ENCODE results near the gene ITPR2.
"Not testable (repeated sequence)": the region's sequence is repeated elsewhere in the genome, so short reads cannot be mapped to it uniquely, and the experiment has no call there.

The ITPR2 gene

DNA sequence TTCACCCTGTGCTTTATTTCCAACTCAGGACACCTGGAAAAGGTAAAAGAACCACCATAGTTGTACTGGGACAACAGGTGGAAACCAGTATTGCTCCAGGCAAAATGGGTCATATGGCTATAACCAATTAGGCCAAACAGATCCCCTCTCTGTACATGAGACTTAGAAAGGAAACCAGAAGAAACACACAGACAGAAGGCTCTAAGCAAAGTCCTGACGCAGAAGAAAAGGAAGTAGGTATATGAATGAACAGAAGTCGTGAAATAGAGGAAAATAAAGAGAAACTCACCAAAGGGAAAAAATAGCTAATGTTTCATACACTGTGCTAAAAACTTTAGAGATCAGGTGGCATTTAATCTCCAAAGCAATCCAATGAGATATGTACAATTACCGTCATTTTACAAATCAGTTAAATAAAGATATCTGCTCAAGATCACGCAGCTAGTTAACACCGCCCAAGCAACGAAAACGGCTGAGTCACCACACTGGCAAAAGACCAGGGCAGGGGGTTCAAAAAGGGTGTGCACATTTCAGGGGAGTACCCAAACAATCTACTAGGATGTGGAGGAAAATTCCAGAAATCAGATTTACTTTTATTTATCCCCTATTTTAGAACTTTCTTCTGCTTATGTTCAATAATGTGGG, 82.3 kb downstream of the ITPR2 start:
- DNase-seq, result peak; percentile 56 to 59 (median 57)

DNA sequence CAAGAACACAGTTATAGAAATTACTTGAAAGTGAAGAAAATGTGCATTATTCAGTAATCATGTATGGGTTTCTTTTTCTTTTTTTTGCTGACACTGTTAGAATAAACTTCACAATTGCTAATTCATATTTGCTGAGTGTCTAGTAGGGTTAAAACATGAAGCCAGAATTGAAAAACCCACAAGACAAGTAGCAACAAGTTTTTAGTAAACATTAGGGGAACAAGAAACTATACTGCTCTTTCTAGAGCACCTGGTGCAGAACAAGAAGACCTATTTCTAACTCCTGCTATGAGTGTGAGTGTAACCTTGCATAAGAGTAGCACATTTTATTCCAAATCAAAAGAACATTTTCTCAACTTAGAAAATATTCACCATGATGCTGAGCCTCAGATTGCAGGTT, 83.2 kb downstream of the ITPR2 start:
- DNase-seq, result no peak

DNA sequence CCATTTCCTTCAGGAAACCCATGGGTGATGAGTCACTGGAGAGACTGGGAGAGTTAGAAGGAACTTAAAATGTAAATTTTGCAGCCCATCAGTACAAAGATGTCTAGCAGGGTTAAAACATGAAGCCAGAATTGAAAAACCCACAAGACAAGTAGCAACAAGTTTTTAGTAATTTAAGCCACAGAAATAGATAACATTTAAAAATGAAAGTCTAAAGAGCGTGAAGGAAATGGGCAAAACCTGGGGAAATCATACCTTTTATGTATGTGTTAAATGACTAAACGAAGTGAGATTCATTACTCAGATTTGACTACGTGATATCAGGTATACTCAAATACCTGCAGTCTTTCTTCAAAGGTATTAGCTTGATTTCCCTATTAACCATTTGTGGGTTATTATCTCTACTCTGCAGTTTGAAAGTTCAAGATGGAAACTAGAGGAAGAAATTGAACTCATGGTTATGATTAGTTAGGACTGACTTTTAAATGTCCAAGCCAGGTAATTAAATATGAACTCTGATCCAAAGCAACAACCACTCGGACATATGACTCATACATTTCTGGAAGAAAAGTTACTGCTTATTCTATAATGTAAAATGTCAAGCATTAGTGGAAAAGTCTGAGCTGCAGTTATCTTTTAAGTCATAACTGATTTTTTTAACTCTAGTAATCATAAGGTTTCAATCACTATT, 84.1 kb downstream of the ITPR2 start:
- DNase-seq, result peak; percentile 59 to 65 (median 62)

DNA sequence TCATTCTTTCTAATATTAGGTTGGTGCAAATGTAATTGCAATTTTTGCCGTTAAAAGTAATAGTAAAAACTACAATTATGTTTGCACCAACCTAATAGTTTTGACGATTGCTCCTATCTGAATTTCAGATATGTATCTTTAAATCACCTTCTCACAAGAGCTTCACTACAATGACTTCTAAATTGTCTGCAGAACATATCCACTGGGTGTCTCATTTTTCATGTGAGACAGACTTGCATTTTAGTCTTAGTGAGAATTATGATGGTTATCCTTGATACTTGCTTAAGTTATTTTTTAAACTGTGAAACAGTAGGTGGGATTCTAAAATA, 84.6 kb downstream of the ITPR2 start:
- no peak for DNase-seq

DNA sequence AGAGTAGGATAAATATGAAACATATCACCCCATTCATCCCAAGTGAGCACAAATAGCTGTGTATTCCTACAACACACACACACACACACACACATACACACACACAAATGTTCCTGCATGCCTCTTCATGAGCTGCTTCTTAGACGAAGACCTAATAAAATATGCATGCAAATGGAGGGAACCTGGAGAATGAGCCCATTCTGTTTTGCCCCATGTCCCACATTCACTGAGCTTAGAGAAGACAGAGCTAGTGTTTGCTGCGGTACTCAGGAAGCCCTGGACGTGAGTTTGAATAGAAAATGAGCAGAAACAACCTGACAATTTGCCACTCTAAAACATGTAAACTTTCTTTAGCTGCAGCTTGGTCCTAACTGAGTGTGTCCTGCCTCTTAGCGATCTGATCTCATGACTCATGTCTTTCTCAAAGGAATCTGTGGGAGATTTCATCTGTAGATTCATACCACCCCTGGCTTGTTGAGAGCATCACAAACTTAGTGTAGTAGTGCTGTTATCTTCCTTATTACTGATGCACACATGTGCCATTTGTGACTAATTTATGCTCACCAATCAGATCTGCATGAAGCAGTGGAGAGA, 86.8 kb downstream of the ITPR2 start:
- peak; percentile 18 to 49 (median 38) for DNase-seq

DNA sequence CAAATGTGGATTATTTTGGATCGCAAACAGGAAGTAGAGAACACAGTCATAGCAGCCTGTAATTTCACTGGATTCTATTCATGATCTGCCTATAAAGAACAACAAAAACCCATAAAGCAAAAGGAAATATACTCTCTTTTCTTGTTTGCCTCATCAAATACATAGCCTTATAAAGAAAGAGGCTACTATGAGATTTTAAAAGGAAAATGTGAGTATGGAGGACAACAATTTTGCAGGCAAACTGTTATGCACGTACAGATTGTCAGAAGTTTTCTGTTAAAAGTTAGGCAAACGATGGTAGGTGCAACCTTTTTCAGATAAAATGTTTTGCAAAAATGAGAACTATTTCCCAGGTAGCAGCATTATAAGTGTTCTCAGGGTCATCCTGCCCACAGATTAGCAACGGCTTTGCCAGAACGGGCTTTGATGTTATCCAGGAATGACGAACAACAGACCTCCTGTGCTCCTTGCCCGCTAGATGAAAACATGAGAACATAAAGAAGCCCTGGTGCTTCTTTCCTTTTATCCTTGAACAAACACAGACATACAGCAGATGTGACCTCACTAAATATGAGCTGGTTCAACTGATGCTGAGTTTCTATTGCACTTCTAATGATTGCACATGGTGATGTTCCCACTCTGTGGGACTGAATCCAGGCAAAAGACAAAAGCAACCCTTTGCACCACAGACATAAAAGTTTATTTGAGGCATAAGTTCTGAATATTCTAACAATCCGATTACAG, 88.1 kb downstream of the ITPR2 start:
- no peak for DNase-seq

DNA sequence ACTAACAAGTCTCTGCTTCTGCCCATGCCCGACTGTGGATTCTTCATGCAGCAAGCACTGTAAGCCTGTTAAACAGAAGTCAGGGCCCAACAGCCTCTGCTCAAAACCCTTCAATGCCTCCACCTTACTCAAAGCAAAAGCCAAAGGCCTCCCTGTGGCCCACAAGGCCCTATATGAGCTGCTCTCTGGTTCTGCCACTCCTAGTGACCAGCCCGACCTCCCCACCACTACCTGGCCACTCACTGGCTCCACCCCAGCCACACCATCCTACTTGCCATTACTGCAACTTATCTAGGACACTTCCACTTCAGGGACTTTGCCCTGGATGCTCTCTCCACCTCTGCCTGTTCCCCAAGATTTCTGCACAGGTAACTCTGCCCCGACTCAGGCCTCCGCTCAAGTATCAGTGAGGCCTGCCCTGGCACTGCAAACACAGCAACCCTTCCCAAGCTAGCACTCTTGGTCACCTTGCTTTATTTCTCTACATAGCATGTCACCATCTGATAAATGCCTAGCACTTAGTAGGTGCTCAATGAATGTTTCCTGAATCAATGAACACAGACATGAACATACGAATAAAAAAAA, 88.9 kb downstream of the ITPR2 start:
- DNase-seq, result no peak

DNA sequence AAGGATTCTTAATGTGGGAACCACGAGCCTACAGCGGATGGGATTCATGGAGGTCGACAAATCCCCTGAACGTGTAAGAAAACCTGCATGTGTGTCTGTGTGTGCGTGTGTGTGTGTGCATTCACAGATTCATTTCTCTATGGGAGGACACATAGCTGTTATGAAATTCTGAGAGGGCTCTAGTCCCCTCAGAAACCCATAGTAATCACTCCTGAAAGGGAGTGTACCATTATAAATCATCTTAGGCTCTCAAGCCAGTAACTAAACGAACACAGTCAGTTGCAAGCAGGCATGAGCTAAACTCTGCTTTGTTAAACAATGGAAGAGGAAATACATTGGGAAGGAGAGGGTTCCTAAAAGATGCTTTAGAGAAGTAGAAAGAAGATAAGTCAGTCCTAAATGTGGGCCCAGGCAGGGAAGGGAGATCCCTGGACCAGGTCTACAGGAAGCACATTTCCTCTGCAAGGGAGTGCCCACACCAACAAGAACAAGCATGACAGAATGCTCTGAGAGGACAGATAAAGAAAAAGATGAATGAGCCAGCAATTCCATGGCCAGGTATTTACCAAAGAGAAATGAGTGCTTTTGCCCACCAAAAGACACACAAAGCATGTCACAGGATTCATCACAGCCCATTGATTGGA, 91.3 kb downstream of the ITPR2 start:
- DNase-seq, result peak in 1 of 3 donors; percentile 18

DNA sequence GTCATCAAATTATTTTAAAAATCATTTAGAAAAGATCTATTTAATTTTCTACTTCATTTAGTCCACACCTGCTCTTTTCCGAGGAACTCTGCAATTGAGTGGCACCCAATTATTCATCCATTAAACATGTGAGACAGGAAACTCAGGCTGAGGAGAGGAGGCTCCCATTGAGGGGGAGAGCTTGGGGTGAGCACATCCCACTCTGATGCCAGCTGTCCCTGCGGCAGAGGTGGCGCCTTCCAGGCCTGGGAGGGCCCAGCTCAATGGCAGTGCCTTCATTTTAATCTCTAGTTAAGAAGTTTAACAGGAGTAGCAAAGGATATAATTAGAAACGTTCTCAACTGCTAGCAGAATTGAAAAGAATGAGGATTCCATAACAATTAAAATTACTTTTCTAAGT, 92.0 kb downstream of the ITPR2 start:
- no peak for DNase-seq

DNA sequence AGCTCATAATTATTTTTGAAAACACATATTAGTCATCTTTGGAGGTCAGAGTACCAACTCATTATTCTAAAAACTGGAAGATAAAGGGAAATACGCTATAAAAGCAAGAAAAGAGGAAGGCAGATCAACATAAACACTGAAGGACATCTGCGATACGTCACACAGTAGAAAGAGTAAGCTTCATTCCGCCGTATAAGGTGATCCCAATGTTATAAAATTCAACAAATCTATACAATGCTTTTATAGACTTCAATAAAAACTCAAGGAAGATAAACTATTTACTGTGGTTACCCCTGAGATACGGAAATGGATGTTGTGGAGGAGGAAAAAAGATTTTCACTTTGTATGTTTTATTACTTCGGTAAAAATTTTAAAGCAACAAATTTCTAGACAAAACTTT, 92.6 kb downstream of the ITPR2 start:
- peak in 2 of 3 donors; percentile 11 to 33 for DNase-seq

DNA sequence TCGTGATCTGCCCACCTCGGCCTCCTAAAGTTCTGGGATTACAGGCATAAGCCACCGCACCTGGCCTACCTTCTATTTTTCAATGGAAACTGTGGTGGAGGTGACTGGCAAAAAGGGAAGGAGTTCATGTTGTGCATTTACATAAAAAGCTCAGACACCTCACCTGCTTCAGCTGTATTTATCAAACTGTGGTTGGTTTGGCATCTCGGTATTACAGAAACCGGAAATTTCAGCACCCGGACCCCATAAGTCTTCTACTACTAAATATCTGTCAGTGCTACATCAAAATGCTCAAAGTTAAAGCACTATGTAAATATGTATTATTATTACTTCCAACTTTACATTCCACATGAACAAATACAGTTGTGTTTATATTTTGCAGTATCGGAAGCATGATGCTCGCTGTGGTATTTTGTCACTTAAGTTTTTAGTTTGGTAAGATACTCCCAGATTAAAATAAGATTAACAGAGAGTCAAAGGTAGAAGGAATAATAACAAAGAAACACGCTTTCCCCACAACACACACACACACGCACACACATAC, 95.4 kb downstream of the ITPR2 start:
- DNase-seq, result no peak

DNA sequence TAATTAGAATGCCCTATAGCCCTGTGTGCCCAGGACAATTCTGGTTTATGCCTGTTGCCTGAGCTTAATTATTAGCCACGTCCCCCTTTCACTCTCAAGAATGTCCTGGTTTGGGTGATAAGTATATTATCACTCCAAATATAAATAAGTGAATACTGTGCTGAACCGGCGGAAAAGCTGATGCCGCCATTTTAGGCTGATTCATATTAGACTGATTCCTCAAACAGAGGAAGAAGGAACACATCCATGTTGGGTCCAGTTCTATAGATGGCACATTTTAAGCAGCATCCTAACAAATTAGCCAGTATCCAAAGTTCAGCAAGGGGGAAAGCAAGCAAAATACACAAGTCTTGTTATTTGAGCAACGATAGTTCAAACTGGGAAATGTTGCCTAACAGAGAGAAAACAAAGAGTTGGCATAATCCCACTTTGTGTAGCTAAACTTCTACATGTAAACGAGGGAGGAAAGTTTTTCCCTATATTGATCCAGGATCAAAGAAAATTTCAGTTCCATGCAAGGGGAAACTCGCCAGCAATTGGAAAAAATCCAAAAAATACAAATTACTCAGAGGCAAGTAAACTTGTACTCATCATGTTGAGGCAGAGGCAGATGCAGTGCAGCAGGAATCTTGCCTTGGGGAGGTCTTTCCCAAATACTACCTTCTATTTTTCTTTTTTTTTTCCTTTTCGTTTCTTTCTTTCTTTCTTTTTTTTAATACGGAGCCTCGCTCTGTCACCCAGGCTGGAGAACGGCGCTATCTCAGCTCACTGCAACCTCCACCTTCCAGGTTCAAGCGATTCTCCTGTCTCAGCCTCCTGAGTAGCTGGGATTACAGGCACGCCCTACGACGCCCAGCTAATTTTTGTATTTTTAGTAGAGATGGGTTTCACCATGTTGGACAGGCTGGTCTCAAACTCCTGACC, 96.2 kb downstream of the ITPR2 start:
- DNase-seq, result no peak

DNA sequence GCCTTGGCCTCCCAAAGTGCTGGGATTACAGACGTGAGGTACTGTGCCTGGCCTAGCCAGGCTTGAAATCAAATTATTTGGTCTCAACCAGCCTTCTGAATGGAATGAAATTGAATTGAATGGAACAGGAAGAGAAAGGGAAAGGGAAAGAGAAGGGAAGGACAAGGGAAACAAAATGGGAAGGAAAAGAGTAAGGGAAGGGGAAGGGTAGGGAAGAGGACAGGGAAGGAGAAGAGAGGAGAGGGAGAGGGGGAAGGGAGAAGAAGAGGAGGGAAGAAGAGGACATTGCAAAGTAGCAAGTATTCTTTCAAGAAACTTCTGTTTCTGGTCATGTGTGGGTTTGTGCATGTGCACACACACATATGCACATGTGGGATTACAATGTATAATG, 97.8 kb downstream of the ITPR2 start:
- DNase-seq, result no peak

DNA sequence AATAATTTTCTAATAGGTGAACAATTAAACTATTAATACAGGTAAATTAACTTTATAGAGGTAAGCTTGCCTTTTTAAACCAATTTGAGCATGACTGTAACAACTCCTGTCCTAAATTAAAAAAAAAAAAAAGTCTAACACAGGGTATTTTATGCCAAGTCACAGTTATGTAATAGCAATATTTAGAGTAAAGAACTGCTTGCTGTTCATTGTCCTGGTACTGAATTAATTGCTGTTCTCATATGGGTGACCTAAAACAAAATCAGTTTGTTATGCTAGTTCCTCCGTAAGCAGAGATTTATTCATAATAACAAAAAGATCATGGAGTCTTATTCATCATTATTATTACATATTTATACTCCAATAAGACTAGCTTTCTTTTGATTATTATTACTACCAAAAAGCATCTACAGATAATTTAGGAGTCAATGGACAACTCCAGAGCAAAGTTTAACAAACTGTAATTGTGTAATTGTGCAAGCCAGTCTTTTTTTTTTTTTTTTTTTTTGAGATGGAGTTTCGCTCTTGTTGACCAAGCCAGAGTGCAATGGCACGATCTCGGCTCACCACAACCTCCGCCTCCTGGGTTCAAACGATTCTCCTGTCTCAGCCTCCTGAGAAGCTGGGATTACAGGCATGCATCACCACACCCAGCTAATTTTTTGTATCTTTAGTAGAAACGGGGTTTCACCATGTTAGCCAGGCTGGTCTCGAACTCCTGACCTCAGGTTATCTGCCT, 98.3 kb downstream of the ITPR2 start:
- no peak for DNase-seq

DNA sequence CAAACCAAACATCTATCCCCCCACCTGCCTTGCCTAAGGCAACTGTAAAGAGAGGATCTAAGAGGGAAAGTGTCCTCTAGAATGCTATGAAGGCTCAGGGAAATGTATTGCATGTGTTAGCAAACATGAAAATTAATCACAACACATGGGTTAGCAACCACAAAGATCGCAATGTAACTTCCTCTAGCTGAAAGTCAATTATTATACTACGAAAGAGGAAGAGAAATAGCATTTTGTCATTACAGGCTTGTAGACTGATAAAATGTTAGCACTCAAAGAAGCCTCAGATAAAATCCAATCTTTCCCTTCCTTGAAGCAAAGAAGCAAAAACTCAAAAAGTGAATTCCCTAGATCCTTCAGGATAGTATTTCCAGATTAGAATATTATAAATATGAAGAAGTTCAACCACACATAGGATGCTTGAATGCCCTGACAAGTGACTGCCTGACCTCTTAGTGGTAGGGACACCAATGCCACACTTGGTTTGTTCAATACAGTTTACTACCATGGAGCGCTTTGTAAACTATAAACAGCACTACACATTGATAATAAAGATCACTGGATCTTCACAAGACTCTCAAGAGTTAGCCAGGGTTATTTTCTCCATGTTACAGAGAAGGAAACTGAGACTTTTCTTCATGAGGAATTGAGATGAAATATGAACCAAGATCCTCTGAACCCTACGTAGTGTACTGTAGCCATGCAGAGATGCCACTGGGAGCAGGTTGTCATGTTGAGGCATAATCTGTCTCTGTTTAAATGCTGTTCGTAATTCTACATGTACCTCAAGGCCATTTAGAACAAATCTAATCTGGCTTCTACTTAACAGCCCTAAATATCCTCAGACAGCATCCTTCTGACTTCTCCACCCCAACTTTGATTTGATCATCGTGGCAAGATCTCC, 100.7 kb downstream of the ITPR2 start:
- DNase-seq, result peak; percentile 60 to 85 (median 83)

DNA sequence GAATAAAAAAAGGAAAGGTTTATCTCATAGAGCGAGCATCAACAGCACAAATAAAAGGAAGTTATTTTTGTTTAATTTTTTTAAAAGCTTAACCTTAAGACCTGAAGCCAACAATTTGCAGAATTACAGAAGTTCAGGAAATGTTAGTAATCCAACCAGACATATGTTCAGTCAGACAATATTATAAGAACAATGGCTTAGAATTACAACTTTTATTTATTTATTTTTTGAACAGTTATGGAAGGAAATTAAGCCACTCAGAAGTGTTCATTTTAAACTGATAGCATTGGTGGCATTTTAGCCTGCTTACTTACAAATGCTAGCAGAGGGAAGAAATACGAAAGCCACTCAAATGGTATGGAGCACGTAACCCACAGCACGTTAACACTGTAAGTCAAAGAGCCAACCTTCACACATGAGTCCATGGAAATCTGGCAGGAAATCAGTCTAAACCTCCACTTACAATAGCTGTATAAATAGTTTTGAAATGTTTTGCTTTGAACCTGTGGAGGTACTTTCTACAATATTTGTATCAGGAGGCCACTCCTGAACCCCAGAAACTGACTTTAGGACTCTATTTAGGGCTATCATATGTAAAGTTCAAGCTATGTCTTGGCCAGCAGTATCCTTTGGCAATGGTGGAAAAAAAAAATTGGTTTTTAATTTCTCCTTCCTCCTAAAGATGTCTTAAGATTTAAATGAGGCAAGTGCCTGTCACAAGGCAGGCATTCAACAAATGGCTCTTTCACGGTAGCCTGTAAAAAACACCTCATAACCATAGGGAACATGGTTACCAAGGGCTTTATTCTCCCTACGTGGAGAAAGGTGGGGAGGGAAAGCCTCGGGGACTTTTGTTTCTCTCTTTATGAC, 102.3 kb downstream of the ITPR2 start:
- no peak for DNase-seq

DNA sequence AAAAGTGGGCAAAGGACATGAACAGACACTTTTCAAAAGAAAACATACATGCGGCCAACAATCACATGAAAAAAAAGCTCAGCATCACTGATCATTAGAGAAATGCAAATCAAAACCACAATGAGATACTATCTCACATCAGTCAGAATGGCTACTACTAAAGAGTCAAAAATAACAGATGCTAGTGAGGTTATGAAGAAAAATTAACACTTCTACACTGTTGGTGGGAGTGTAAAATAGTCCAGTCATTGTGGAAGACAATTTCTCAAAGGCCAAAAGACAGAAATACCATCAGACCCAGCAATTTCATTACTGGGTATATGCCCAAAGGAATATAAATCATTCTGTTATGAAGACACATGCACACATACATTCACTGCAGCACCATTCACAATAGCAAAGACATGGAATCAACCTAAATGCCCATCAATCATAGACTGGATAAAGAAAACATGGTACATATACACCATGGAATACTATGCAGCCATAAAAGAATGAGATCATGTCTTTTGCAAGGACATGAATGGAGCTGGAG, 103.8 kb downstream of the ITPR2 start:
- DNase-seq, result not testable (repeated sequence)

Measured in suppressor macrophage treated with lipopolysaccharide for 1 hour (primary cell).